Fibroblast of lung (primary cell): ENCODE results near the gene YWHAQ.

Experiments used
- CTCF ChIP-seq, 2 donors: IDR thresholded peaks in 1 of 2; conservative IDR thresholded peaks in 1 of 2; 1 replicate in 1 of 2; 2 replicates in 1 of 2; pipeline ENCODE4 v1.5.1; 2011 to 2012; ENCODE audit warnings: low read length in 2 of 2, control low read depth in 1 of 2, inconsistent platforms in 1 of 2, low read depth in 1 of 2, mild to moderate bottlenecking in 1 of 2
- EZH2 ChIP-seq: IDR thresholded peaks from 2 replicates; pipeline ENCODE4 v1.5.1; 2012; ENCODE audit warnings: low read length, control low read depth, mild to moderate bottlenecking; ENCODE audit errors: missing control alignments

- TF ChIP-seq EZH2 (no peak), CTCF (conservative IDR thresholded peaks at IDR 0.05 in 1 of 2, IDR thresholded peaks at IDR 0.05 in 1 of 2; ENCODE audit: low read depth in 1 of 2, low read length in 2 of 2) (no peak)
Observed at GRCh38 chr2:9658972-9659371, 28.2 kb upstream of the YWHAQ start.
